GM12864 (cell line): ENCODE measurements around the gene LRPAP1.

Experiments
- DNase-seq: peaks from one replicate; pipeline ENCODE4 v3.0.0-alpha.2; 2011; ENCODE audit warnings: low read depth
- H3K4me3 ChIP-seq: 2 replicates; pipeline ENCODE4 v1.5.1; 2011; ENCODE audit warnings: mild to moderate bottlenecking, low read depth, low read length, control low read depth
- CTCF ChIP-seq: IDR thresholded peaks from 2 replicates; pipeline ENCODE4 v1.5.1; 2011; ENCODE audit warnings: low read depth, mild to moderate bottlenecking, moderate library complexity, low read length, control low read depth, inconsistent platforms; ENCODE audit errors: missing control alignments

Gene LRPAP1

DNA sequence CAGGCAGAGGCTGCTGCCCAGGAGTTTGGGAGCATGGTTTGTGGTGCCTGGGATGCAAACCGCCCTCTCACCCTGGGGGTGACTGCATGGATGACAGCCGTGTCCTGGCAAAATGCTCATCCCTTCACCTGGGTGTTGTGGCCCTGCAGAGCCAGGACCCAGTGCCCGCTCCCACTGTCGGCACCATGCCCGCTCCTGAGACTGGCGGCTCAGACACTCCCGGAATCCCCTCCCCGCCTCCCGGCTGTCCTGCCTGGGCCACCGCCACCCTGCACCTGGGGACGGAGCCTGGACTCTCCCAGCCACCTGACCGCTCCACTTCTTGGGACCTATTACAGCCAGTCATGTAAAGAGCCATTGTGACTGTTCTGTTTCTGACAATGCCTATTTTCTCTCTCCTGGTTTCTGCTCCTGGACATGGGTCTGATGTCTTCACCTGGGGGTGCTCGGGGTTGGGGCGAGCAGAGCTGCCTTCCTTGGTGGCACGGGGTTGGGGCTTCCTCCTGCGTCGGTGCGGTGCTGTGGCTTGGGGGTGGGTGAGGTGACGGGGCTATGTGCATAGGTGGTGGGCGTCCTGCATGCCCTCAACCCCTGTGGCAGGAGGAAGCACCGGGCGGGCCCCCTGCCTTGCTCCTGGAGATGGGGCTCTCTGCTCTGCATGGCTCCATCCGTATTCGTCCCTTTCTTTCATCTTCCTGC, 30.9 kb downstream of the LRPAP1 start:
- TF ChIP-seq CTCF: no peak
- no peak for DNase-seq
- no peak overlapping the region for H3K4me3 ChIP-seq

DNA sequence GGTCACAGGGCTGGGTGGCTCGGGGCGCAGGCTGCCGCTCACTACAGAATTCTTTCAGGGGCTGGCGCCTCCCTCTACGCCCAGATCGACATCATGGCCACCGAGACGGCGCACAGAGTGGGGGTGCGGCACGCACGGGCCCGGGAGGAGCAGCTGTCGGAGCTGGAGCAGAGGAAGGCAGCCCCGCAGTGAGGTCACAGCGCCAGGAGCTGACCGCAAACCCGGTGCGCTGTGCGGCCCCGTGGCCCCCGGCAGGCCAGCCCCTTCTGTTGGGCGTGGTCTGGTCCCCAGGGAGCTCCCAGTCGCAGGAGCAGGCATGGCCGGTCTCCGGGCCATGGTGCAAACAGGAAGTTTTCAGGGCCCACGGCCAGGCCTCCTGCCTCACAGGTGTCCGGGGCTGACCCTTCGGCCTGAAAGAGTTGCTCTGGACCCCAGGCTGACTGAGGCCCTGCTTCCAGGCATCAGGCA, 31.6 kb downstream of the LRPAP1 start:
- TF ChIP-seq CTCF: no peak
- no peak for DNase-seq
- H3K4me3 ChIP-seq: no peak overlapping the region

GRCh38 chr4:3500111-3500510, 32.1 kb downstream of the LRPAP1 start:
- no peak for TF ChIP-seq CTCF
- no peak for DNase-seq
- no peak overlapping the region for H3K4me3 ChIP-seq

- no peak for DNase-seq
- H3K4me3 ChIP-seq: no peak overlapping the region
- no peak for TF ChIP-seq CTCF
These were observed 32.5 kb downstream of the LRPAP1 start for GRCh38 chr4:3499710-3500109.

- no peak overlapping the region for H3K4me3 ChIP-seq
- DNase-seq: no peak
- no peak for TF ChIP-seq CTCF
These were observed 33.2 kb downstream of the LRPAP1 start for GRCh38 chr4:3498901-3499510.

DNA sequence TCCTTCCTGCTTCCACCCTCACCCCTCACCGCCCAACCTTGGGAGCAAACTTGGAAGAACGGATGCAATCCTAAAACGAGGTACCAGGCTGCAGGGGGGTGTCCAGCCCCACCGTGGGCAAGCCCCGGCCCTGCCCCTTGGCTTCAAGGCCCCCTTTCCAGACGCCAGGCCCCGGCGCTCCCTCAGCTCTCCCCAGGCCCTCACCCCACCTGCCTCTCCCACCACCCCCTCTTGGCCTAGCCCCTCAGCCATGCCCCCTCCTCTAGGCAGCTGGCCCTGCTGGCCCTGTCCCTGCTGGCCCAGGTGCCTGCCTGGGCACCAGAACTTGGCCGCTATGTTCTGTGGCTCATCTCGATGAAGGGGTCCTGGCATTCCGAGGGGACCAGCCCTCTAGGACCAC, 33.8 kb downstream of the LRPAP1 start:
- no peak for DNase-seq
- no peak overlapping the region for H3K4me3 ChIP-seq
- TF ChIP-seq CTCF: no peak
